Neural cell (in vitro differentiated cells): ENCODE measurements around the gene DPH1.

Experiments
- CTCF ChIP-seq: fragments of 450-650 bp; IDR thresholded peaks from 2 replicates; pipeline ENCODE4 v1.5.1; 2014; ENCODE audit warnings: antibody characterized with exemption, mild to moderate bottlenecking, moderate library complexity; ENCODE audit not compliant: poor library complexity, severe bottlenecking
- POLR2AphosphoS5 ChIP-seq: IDR thresholded peaks from 2 replicates; pipeline ENCODE4 v1.6.1; 2012
- RAD21 ChIP-seq: fragments of 450-650 bp; conservative IDR thresholded peaks from 2 replicates; pipeline ENCODE4 v1.6.1; 2014; ENCODE audit warnings: antibody characterized with exemption, mild to moderate bottlenecking, moderate library complexity

DNA sequence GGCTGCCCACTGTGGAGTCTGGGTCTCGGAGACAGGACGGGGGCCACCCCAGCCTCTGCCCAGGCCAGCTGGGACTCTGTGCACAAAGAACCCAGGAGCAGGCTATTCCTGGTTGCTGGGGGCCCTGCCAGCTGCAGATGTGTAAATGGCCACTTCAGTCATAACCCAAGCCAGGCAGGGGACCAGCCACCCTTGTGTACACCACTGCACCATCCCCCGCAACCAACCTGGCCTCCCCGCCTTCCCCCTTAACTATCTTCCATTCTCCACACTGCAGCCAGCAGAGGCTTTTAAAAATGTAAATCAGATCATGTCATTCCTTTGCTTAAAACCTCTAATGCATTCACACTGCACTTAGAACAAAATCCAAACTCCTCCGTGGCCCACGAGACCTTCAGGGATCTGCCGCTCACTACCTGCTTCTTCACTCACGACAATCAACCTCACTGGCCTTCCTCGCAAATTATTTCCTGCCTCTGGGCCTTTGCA, 33.1 kb upstream of the DPH1 start:
- no peak for TF ChIP-seq CTCF
- no peak for TF ChIP-seq POLR2AphosphoS5
- no peak for TF ChIP-seq RAD21
